ENCODE data around the gene PCNA.

PCNA gene

DNA sequence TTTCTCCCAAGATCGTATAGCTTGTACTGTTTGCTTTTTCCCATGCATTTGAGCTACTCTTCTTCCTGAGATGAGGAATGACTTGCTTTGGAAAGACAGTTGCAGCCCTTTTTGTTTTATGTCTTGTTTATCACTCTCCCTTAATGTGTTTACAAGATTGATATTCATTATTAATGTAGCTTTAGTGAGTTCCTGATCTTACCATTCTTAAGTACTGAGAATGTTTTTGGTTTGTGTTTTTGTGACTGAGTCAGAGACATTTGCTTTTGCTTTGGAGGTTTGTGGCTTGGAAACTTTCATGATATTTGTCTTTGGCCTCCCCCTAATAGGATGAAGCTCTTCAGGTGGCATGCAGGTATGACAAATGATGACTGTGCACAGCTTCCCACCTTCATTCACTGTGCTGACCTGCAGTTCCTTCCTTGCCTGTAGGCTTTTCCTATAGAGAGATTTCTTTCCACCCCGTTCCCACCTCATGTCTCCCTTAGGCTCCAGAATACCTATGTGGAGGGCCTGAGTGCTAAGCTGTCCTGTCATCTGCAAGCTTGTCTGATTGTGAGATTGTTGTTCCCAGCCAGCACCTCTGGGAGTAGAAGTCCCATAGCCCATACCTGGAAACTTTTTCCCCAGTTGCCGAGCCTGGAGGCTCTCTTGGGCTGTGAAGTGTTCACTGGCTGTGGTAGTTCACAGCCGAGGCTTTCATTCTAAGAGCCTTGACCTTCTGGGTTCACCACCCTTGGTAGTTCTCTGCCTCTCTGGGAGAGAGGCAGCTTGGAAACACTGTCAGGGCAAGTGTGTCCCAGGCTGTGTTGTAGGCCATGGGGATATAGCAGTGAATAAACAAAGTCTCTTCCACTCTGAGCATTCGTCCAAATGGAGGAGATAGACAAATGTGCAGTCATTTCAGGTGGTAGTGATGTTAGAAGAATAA lies 34.1 kb upstream of the PCNA start:
- Histone ChIP-seq H3K9ac (ENCODE audit: low read depth, low read length) (no peak overlapping the region), H3K4me3 (ENCODE audit: low read length) (no peak overlapping the region), H3K4me1 (ENCODE audit: insufficient read depth, low read length) (peaks cover 9% of the 10 kb centered on the region), H3K9me3 (ENCODE audit: insufficient read depth, low read depth, low read length) (no peaks in the 10 kb centered on the region), H3K36me3 (ENCODE audit: insufficient read depth, low read length) (no peaks in the 10 kb centered on the region), H3K27ac (ENCODE audit: low read depth, low read length) (no peak overlapping the region), H3K27me3 (ENCODE audit: insufficient read depth, low read length) (no peaks in the 10 kb centered on the region)
- WGBS = 92% methylated on average over 5 of the region's 5 CpGs

DNA sequence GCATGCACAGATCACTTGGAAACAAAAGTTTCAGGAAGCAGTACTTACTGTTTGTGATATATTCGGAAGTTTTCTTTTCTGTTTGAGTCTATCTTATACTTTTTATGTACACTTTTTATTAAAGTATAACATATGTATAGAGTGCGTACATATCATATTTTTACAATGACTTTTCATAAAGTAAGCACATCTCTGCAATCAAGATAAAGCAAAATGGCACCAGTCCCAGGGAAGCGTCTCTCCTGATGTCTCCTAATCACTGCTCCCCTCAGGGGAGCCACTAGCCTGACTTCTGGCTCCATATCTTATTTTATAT lies 33.4 kb upstream of the PCNA start:
- Histone ChIP-seq H3K4me3 (ENCODE audit: low read length) (no peak overlapping the region), H3K4me1 (ENCODE audit: insufficient read depth, low read length) (peaks cover 9% of the 10 kb centered on the region; the same call in 1 of the 2 replicates), H3K9ac (ENCODE audit: low read depth, low read length) (no peak overlapping the region), H3K9me3 (ENCODE audit: insufficient read depth, low read depth, low read length) (no peaks in the 10 kb centered on the region), H3K27ac (ENCODE audit: low read depth, low read length) (no peak overlapping the region), H3K36me3 (ENCODE audit: insufficient read depth, low read length) (no peaks in the 10 kb centered on the region), H3K27me3 (ENCODE audit: insufficient read depth, low read length) (no peaks in the 10 kb centered on the region)
- 98% methylated on average over 2 of the region's 3 CpGs for WGBS

DNA sequence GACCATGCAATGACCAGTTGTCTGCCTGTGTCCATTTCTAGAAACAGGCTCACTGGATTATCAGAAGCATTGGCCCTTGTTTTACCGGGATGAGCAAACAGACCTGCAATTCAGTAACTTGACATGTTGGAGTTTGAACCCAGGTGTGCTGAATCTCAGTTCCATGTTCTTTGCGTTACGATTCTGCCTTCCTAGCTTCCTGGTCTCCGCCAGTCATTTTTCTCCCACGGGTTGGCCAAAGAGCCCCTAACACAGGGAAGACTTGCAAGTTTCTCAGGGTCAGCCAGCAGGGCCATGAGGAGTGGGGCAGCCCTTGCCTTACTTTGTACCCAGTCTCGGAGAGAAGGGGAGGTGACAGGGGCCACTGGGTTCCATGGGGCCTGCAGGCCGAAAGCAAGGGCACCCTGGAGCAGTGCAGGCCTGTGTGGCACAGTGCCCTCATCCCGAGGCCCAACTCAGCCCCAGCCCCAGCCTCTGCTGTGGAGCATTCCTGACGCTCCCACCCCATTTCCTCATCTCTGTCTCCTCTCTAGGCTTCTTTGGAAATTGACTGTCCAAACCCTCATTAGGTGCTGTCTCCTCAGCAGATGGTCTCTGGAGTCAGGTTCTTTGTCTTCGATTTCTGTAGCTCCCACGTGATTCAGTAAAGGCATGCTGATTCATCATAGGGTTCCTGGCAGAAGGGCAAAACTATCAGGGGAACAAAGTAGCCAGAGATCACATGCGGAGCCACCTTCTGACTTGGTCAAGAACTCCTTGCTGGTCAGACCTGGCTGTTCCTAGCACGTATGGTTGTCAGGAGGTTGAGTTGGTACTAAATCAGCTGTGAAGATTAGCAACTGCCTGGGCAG lies 30.7 kb upstream of the PCNA start:
- Histone ChIP-seq H3K4me1 (ENCODE audit: insufficient read depth, low read length) (peaks cover 9% of the 10 kb centered on the region), H3K9me3 (ENCODE audit: insufficient read depth, low read depth, low read length) (no peaks in the 10 kb centered on the region), H3K27ac (ENCODE audit: low read depth, low read length) (no peak overlapping the region), H3K9ac (ENCODE audit: low read depth, low read length) (no peak overlapping the region), H3K4me3 (ENCODE audit: low read length) (no peak overlapping the region), H3K27me3 (ENCODE audit: insufficient read depth, low read length) (no peaks in the 10 kb centered on the region), H3K36me3 (ENCODE audit: insufficient read depth, low read length) (no peaks in the 10 kb centered on the region)
- 90% methylated on average over 13 of the region's 13 CpGs for WGBS

DNA sequence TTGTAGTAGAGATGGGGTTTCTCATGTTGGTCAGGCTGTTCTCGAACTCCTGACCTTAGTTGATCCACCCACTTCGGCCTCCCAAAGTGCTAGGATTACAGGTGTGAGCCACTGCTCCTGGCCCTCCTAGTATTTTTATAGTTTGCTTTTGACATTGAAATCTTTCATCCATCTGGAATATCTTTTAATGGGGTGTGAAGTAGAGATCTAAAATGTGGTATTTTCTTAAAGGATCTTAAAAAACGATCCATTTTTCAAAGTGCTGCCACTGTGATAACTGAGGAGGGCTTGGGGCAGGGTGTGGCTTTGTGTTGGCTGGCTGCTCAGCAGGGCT lies 30.1 kb upstream of the PCNA start:
- no peaks in the 10 kb centered on the region for H3K36me3 ChIP-seq (ENCODE audit: insufficient read depth, low read length)
- 93% methylated on average over 3 of the region's 3 CpGs for WGBS
- H3K4me1 ChIP-seq (ENCODE audit: insufficient read depth, low read length) = peaks cover 9% of the 10 kb centered on the region
- no peaks in the 10 kb centered on the region for H3K9me3 ChIP-seq (ENCODE audit: insufficient read depth, low read depth, low read length)
- H3K27me3 ChIP-seq (ENCODE audit: insufficient read depth, low read length) = no peaks in the 10 kb centered on the region
- no peak overlapping the region for H3K27ac ChIP-seq (ENCODE audit: low read depth, low read length)
- no peak overlapping the region for H3K4me3 ChIP-seq (ENCODE audit: low read length)
- no peak overlapping the region for H3K9ac ChIP-seq (ENCODE audit: low read depth, low read length)

DNA sequence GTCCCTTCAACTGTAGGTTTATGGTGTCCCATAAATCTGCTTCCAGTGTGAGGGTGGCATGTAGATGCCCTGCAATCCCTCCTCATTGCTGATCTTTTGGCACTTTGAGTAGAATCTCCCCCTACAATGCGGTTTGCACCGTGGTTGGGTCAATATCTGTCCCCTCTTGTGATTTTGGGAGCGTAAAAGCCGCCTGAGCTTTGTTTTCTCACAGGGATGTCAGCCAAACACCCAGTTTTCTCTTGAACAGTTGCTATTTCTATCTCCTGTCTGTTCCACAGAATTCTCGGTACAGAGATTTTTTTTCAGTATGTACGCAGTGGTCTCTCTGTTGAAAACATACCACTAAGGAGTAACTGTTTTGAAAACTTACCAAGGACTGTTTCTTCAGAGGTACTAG lies 28.8 kb upstream of the PCNA start:
- no peaks in the 10 kb centered on the region for H3K27me3 ChIP-seq (ENCODE audit: insufficient read depth, low read length)
- H3K9ac ChIP-seq (ENCODE audit: low read depth, low read length) = no peak overlapping the region
- no peak overlapping the region for H3K27ac ChIP-seq (ENCODE audit: low read depth, low read length)
- WGBS = 95% methylated on average over 6 of the region's 6 CpGs
- H3K4me1 ChIP-seq (ENCODE audit: insufficient read depth, low read length) = peaks cover 9% of the 10 kb centered on the region
- H3K9me3 ChIP-seq (ENCODE audit: insufficient read depth, low read depth, low read length) = no peaks in the 10 kb centered on the region
- no peaks in the 10 kb centered on the region for H3K36me3 ChIP-seq (ENCODE audit: insufficient read depth, low read length)
- no peak overlapping the region for H3K4me3 ChIP-seq (ENCODE audit: low read length)

DNA sequence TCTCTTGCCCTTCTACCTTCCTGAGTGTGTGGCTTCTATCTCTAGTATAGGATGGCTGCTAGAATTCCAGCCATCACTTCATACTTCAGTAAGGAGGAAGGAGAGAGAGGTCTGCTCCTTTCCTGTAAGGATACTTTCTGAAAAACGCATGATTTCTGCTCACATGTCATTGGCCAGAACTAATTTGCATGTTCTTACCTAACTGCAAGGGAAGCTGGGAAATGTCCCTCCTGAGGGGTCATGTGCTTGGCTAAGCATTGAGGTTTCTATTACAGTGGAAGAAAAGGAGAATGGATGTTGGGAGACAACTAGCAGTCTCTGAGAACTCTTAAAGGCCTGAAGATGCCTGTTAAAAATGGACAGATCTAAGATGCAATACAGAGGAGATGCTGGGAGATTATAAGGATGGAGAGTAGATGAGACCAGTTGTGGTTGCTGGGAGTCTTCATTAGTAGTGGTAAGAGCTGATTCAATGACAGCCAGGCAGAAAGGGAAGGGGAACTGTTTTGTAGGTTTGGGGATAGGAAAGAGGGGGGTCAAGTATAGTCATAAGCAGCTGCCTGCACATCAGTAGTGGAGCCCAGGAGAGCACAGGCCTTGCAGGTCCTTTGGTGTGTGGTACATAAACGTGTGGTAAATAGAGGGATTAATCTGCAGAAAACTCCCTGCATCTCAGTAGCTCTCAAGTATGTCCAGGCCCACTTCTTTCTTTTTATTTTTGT lies 27.3 kb upstream of the PCNA start:
- H3K9me3 ChIP-seq (ENCODE audit: insufficient read depth, low read depth, low read length) = no peaks in the 10 kb centered on the region
- peaks cover 9% of the 10 kb centered on the region for H3K4me1 ChIP-seq (ENCODE audit: insufficient read depth, low read length)
- H3K27me3 ChIP-seq (ENCODE audit: insufficient read depth, low read length) = no peaks in the 10 kb centered on the region
- no peaks in the 10 kb centered on the region for H3K36me3 ChIP-seq (ENCODE audit: insufficient read depth, low read length)
- no peak overlapping the region for H3K27ac ChIP-seq (ENCODE audit: low read depth, low read length)
- H3K9ac ChIP-seq (ENCODE audit: low read depth, low read length) = no peak overlapping the region
- no peak overlapping the region for H3K4me3 ChIP-seq (ENCODE audit: low read length)
- WGBS = 93% methylated on average over 2 of the region's 2 CpGs

DNA sequence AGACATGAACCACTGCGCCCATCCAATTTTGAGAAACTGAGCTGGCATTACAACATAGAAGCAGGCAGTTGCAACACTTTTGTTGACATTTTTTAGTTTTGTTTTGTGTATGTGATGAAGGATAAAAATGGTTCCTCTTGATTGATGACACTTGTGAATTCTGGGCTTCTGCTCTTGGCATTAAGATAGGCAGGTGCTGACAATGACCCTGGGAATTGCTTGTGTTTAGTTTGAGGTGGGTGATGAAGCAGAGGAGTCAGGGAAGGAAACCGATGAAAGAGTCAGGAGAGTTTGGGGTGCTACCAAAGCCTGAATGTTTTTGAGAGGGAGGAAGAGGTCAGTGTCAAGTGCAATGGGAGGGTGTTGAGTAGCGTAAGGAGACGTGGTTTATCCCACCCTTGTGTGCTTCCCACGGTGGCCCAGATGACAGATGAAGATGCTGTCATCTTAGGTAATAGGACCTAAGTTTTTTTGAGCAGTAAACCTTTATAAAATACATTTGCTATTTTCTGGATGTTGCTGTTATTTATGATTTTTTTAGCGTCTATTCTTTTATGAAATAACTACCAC lies 26.4 kb upstream of the PCNA start:
- H3K27me3 ChIP-seq (ENCODE audit: insufficient read depth, low read length) = no peaks in the 10 kb centered on the region
- H3K36me3 ChIP-seq (ENCODE audit: insufficient read depth, low read length) = no peaks in the 10 kb centered on the region
- no peak overlapping the region for H3K9ac ChIP-seq (ENCODE audit: low read depth, low read length)
- no peak overlapping the region for H3K4me3 ChIP-seq (ENCODE audit: low read length)
- H3K4me1 ChIP-seq (ENCODE audit: insufficient read depth, low read length) = peaks cover 9% of the 10 kb centered on the region
- H3K27ac ChIP-seq (ENCODE audit: low read depth, low read length) = no peak overlapping the region
- H3K9me3 ChIP-seq (ENCODE audit: insufficient read depth, low read depth, low read length) = no peaks in the 10 kb centered on the region
- WGBS = 92% methylated on average over 6 of the region's 6 CpGs

DNA sequence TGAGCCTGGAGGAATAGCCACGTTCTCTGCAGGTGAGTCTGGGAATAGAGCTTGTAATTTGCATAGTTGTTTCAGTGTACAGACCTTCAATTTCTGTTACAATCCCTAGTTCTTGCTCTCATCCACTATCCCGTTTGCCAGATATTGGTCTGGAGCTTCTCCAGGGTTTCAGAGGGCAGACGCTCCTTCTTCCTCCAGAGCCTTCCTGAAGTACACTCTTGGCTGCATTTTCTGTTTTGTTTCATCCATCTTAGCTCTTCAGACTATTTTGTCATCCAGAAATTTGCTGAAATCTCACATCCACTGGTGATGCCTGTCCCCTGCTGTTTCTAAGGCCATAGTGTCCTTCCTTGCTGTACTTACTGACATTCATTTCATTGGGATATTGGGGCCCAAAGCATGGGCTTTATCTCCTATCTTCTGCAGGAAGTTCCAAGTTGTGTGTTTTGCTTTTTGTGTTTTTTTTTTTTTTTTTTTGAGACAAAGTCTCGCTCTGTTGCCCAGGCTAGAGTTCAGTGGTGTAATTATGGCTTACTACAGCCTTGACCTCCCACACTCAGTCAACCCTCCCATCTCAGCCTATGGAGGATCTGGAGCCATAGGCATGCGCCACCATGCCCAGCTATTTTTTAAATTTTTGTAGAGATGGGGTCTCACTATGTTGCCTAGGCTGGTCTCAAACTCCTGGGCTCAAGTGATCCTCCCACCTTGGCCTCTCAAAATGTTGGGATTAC lies 25.8 kb upstream of the PCNA start:
- 95% methylated on average over 4 of the region's 5 CpGs for WGBS
- Histone ChIP-seq H3K36me3 (ENCODE audit: insufficient read depth, low read length) (no peaks in the 10 kb centered on the region), H3K27me3 (ENCODE audit: insufficient read depth, low read length) (no peaks in the 10 kb centered on the region), H3K4me1 (ENCODE audit: insufficient read depth, low read length) (peaks cover 5% of the 10 kb centered on the region), H3K9ac (ENCODE audit: low read depth, low read length) (no peak overlapping the region), H3K9me3 (ENCODE audit: insufficient read depth, low read depth, low read length) (no peaks in the 10 kb centered on the region), H3K27ac (ENCODE audit: low read depth, low read length) (no peak overlapping the region), H3K4me3 (ENCODE audit: low read length) (no peak overlapping the region)

DNA sequence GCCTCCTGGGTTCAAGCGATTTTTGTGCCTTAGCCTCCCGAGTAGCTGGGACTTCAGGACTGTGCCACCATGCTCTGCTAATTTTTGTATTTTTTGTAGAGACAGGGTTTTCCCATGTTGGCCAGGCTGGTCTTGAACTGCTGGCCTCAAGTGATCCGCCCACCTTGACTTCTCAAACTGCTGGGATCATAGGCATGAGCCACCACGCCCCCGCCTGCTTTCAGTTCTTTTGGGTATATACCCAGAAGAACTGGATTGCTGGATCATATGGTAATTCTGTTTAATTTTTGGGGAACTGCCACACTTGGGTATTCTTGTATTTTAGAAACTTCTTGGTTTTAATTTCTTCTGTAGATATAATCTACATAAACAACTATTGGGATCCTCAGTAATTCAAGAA lies 24.1 kb upstream of the PCNA start:
- Histone ChIP-seq H3K9me3 (ENCODE audit: insufficient read depth, low read depth, low read length) (no peaks in the 10 kb centered on the region), H3K27ac (ENCODE audit: low read depth, low read length) (no peak overlapping the region)
- 92% methylated on average over 5 of the region's 5 CpGs for WGBS

DNA sequence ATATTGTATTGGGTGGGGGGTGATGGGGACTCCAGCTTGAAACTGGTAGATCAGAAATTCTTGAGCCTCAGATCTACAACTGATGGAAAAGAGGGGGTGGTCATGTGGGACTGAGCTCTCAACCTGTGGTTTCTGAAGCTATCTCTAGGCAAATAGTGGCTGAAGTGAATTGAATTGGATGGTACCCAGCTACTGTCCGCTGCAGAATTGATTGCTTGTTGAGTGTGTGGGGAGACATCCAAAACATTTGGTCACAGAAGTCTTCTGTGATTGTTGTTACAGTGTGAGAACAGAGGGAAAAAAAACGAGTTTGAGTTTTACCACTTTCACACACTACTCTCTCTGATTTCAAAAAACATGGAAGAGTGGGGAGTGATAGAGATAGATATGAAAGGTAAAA lies 21.9 kb upstream of the PCNA start:
- H3K4me3 ChIP-seq (ENCODE audit: low read length) = no peak overlapping the region
- 91% methylated on average over 1 of the region's 2 CpGs for WGBS
- no peaks in the 10 kb centered on the region for H3K27me3 ChIP-seq (ENCODE audit: insufficient read depth, low read length)
- H3K4me1 ChIP-seq (ENCODE audit: insufficient read depth, low read length) = peaks cover under 1% of the 10 kb centered on the region; the same call in 1 of the 2 replicates
- no peak overlapping the region for H3K27ac ChIP-seq (ENCODE audit: low read depth, low read length)
- no peaks in the 10 kb centered on the region for H3K36me3 ChIP-seq (ENCODE audit: insufficient read depth, low read length)
- H3K9me3 ChIP-seq (ENCODE audit: insufficient read depth, low read depth, low read length) = no peaks in the 10 kb centered on the region
- H3K9ac ChIP-seq (ENCODE audit: low read depth, low read length) = no peak overlapping the region

More for the DNA sequence above, 24.1 kb upstream of the PCNA start:
- Histone ChIP-seq H3K36me3 (ENCODE audit: insufficient read depth, low read length) (no peaks in the 10 kb centered on the region), H3K4me3 (ENCODE audit: low read length) (no peak overlapping the region), H3K9ac (ENCODE audit: low read depth, low read length) (no peak overlapping the region), H3K27me3 (ENCODE audit: insufficient read depth, low read length) (no peaks in the 10 kb centered on the region), H3K4me1 (ENCODE audit: insufficient read depth, low read length) (no peaks in the 10 kb centered on the region; the same call in 1 of the 2 replicates)
